ENCODE results near the gene NRL. TPM values are rescaled to one million over a fixed set of nuclear protein-coding genes. Genes with fewer than 3 reads are reported as not detected.
"Not testable (repeated sequence)": the region's sequence is repeated elsewhere in the genome, so short reads cannot be mapped to it uniquely, and the experiment has no call there.

NRL gene
- total RNA-seq, 1 donor from 2014 or later = 1.8 TPM

DNA sequence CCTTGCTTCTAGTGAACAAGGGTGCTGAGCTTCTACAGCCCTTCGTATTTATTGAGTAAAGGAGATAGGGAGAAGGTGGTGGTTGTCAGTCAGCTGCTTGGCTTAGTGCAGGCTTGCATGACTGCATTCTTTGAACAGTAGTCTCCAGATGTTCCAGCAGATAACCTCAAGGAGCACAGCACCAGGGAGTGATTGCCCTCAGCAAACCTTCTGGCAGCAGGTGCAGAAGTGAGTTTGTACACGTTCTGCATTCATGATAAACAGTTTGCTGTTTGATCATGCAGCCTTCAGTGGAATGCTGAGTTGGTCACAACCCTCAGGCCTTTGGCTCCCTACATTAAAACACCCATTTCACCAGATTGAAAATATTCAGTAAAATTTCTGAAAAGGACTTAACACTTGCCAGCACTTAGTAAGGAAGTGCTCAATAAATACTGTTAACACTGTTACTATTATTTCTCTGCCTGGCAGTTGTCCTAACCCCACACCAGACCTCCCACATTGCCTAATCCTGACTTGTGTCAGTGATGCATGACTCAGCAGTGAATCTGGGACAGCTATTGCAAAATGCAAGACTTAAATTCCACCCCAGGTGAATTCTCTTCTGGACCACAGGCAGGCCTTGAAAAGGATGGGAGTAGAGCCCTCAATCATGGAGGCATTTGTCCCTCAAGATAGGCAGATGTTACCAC lies 81.9 kb downstream of the NRL start:
- DNase-seq (ENCODE audit: extremely low spot score, unreplicated experiment) = no peak
- H3K36me3 Mint-ChIP-seq = no peaks in the 10 kb centered on the region
- peaks cover 5% of the 10 kb centered on the region for H3K9me3 Mint-ChIP-seq
- peaks cover 7% of the 10 kb centered on the region for H3K4me1 Mint-ChIP-seq (ENCODE audit: unreplicated experiment)
- H3K4me3 Mint-ChIP-seq = no peak overlapping the region
- no peaks in the 10 kb centered on the region for H3K27me3 Mint-ChIP-seq
- no peak overlapping the region for H3K27ac Mint-ChIP-seq
- TF ChIP-seq, protein P1, sequence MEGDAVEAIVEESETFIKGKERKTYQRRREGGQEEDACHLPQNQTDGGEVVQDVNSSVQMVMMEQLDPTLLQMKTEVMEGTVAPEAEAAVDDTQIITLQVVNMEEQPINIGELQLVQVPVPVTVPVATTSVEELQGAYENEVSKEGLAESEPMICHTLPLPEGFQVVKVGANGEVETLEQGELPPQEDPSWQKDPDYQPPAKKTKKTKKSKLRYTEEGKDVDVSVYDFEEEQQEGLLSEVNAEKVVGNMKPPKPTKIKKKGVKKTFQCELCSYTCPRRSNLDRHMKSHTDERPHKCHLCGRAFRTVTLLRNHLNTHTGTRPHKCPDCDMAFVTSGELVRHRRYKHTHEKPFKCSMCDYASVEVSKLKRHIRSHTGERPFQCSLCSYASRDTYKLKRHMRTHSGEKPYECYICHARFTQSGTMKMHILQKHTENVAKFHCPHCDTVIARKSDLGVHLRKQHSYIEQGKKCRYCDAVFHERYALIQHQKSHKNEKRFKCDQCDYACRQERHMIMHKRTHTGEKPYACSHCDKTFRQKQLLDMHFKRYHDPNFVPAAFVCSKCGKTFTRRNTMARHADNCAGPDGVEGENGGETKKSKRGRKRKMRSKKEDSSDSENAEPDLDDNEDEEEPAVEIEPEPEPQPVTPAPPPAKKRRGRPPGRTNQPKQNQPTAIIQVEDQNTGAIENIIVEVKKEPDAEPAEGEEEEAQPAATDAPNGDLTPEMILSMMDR (conservative IDR thresholded peaks at IDR 0.05) = no peak

- DNase-seq (ENCODE audit: extremely low spot score, unreplicated experiment); H3K4me1 Mint-ChIP-seq (ENCODE audit: unreplicated experiment); H3K27ac Mint-ChIP-seq; H3K27me3 Mint-ChIP-seq; H3K4me3 Mint-ChIP-seq; H3K36me3 Mint-ChIP-seq: not testable (repeated sequence)
- H3K9me3 Mint-ChIP-seq = peaks cover 13% of the 10 kb centered on the region
Measured at GRCh38 chr14:24031331-24031730, 83.4 kb downstream of the NRL start.

- Mint-ChIP-seq H3K27me3 (peaks cover 11% of the 10 kb centered on the region), H3K9me3 (peaks cover 13% of the 10 kb centered on the region)
- H3K4me1 Mint-ChIP-seq (ENCODE audit: unreplicated experiment); H3K4me3 Mint-ChIP-seq; DNase-seq (ENCODE audit: extremely low spot score, unreplicated experiment); H3K27ac Mint-ChIP-seq; H3K36me3 Mint-ChIP-seq: not testable (repeated sequence)
Measured at GRCh38 chr14:24029687-24030086, 85.1 kb downstream of the NRL start.

Small RNA genes lying within 50 kb of the gene (microRNA-seq; reads per million reads assigned to microRNA genes)
- not detected for gene MIR7703

Other genes with a start within 250 kb of the NRL start
- gene DHRS4, start 161.2 kb downstream of the NRL start, total RNA-seq (ENCODE audit: low replicate concordance) = 18.8 and 19.7 TPM in 2 replicates
- gene DHRS4L2, start 126.0 kb downstream of the NRL start, total RNA-seq (ENCODE audit: low replicate concordance) = 16.0 and 18.0 TPM in 2 replicates
- gene CARMIL3, start 62.9 kb downstream of the NRL start, total RNA-seq (ENCODE audit: low replicate concordance) = 2.5 and 2.8 TPM in 2 replicates
- not detected in 2 replicates for gene CPNE6, start 43.4 kb downstream of the NRL start, total RNA-seq (ENCODE audit: low replicate concordance)
- 35.0 and 40.9 TPM in 2 replicates for gene PCK2, start 20.6 kb downstream of the NRL start, total RNA-seq (ENCODE audit: low replicate concordance)
- 65.0 and 78.3 TPM in 2 replicates for gene DCAF11, start 172 bp downstream of the NRL start, total RNA-seq (ENCODE audit: low replicate concordance)
- 0.26 and 0.53 TPM in 2 replicates for gene FITM1, start 15.7 kb upstream of the NRL start, total RNA-seq (ENCODE audit: low replicate concordance)
- 142 and 177 TPM in 2 replicates for gene PSME1, start 21.2 kb upstream of the NRL start, total RNA-seq (ENCODE audit: low replicate concordance)
- gene EMC9, start 26.6 kb upstream of the NRL start, total RNA-seq (ENCODE audit: low replicate concordance) = 16.2 and 25.9 TPM in 2 replicates
- gene PSME2, start 31.7 kb upstream of the NRL start, total RNA-seq (ENCODE audit: low replicate concordance) = 134 and 155 TPM in 2 replicates
- gene RNF31, start 32.5 kb upstream of the NRL start, total RNA-seq (ENCODE audit: low replicate concordance) = 68.6 and 78.4 TPM in 2 replicates
- 60.0 and 63.4 TPM in 2 replicates for gene IRF9, start 46.3 kb upstream of the NRL start, total RNA-seq (ENCODE audit: low replicate concordance)
- 84.2 and 221 TPM in 2 replicates for gene REC8, start 57.1 kb upstream of the NRL start, total RNA-seq (ENCODE audit: low replicate concordance)
- 49.0 and 67.1 TPM in 2 replicates for gene IPO4, start 73.9 kb upstream of the NRL start, total RNA-seq (ENCODE audit: low replicate concordance)
- gene TM9SF1, start 80.5 kb upstream of the NRL start, total RNA-seq (ENCODE audit: low replicate concordance) = 50.5 and 60.7 TPM in 2 replicates
- gene TSSK4, start 90.7 kb upstream of the NRL start, total RNA-seq (ENCODE audit: low replicate concordance) = 0.48 and 0.53 TPM in 2 replicates
- 44.3 and 47.3 TPM in 2 replicates for gene CHMP4A, start 98.5 kb upstream of the NRL start, total RNA-seq (ENCODE audit: low replicate concordance)
- gene MDP1, start 101.1 kb upstream of the NRL start, total RNA-seq (ENCODE audit: low replicate concordance) = 16.9 and 22.6 TPM in 2 replicates
- 158 and 161 TPM in 2 replicates for gene NEDD8, start 117.4 kb upstream of the NRL start, total RNA-seq (ENCODE audit: low replicate concordance)
- 53.6 and 66.6 TPM in 2 replicates for gene GMPR2, start 118.0 kb upstream of the NRL start, total RNA-seq (ENCODE audit: low replicate concordance)
- 41.0 and 58.6 TPM in 2 replicates for gene TINF2, start 127.7 kb upstream of the NRL start, total RNA-seq (ENCODE audit: low replicate concordance)
- 10.1 and 16.6 TPM in 2 replicates for gene TGM1, start 148.2 kb upstream of the NRL start, total RNA-seq (ENCODE audit: low replicate concordance)
- 31.1 and 39.2 TPM in 2 replicates for gene RABGGTA, start 156.6 kb upstream of the NRL start, total RNA-seq (ENCODE audit: low replicate concordance)
- 31.4 and 32.9 TPM in 2 replicates for gene DHRS1, start 184.8 kb upstream of the NRL start, total RNA-seq (ENCODE audit: low replicate concordance)
- 26.2 and 33.9 TPM in 2 replicates for gene NOP9, start 184.9 kb upstream of the NRL start, total RNA-seq (ENCODE audit: low replicate concordance)
- gene CIDEB, start 193.0 kb upstream of the NRL start, total RNA-seq (ENCODE audit: low replicate concordance) = 4.9 and 11.1 TPM in 2 replicates
- gene LTB4R2, start 195.2 kb upstream of the NRL start, total RNA-seq (ENCODE audit: low replicate concordance) = 6.5 and 9.4 TPM in 2 replicates
- 5.1 and 8.8 TPM in 2 replicates for gene LTB4R, start 196.6 kb upstream of the NRL start, total RNA-seq (ENCODE audit: low replicate concordance)
- 2.2 and 2.5 TPM in 2 replicates for gene ADCY4, start 220.1 kb upstream of the NRL start, total RNA-seq (ENCODE audit: low replicate concordance)
- 5.6 and 7.5 TPM in 2 replicates for gene RIPK3, start 225.0 kb upstream of the NRL start, total RNA-seq (ENCODE audit: low replicate concordance)